ENCODE measurements around the gene DDX47. TPM values are rescaled to one million over a fixed set of nuclear protein-coding genes. Genes with fewer than 3 reads are reported as not detected.

Gene DDX47
- polyA plus RNA-seq, 1 experiment, result 47.9 TPM

DNA sequence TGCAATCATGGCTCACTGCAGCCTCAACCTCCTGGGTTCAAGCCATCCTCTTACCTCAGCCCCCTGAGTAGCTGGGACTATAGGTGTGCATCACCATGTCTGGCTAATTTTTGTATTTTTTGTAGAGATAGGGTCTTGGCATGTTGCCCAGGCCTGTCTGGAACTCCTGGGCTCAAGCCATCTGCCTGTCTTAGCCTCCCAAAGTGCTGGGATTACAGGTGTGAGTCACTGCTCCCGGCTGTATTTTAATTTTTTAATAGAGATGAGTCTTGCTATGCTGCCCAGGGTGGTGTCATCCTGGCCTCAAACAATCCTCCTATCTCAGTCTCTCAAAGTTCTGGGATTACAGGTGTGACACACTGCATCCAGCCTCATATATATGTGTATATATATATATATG, 46.5 kb downstream of the DDX47 start:
- Histone ChIP-seq H3K36me3 (ENCODE audit: control insufficient read depth, insufficient read depth, low read length) (peaks cover 3% of the 10 kb centered on the region), H3K4me3 (ENCODE audit: low read depth, low read length) (no peak overlapping the region), H3K27me3 (ENCODE audit: control insufficient read depth, insufficient read depth, low read length) (no peaks in the 10 kb centered on the region)
- DNase-seq (ENCODE audit: low read depth), result no peak
- TF ChIP-seq, protein P1, sequence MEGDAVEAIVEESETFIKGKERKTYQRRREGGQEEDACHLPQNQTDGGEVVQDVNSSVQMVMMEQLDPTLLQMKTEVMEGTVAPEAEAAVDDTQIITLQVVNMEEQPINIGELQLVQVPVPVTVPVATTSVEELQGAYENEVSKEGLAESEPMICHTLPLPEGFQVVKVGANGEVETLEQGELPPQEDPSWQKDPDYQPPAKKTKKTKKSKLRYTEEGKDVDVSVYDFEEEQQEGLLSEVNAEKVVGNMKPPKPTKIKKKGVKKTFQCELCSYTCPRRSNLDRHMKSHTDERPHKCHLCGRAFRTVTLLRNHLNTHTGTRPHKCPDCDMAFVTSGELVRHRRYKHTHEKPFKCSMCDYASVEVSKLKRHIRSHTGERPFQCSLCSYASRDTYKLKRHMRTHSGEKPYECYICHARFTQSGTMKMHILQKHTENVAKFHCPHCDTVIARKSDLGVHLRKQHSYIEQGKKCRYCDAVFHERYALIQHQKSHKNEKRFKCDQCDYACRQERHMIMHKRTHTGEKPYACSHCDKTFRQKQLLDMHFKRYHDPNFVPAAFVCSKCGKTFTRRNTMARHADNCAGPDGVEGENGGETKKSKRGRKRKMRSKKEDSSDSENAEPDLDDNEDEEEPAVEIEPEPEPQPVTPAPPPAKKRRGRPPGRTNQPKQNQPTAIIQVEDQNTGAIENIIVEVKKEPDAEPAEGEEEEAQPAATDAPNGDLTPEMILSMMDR (IDR thresholded peaks at IDR 0.05; ENCODE audit: insufficient read depth, low read depth, low read length), result no peak
- CTCF ChIA-PET, result no interaction called here
- POLR2A ChIA-PET, result no interaction called here

GRCh38 chr12:12864243-12864642, 51.1 kb downstream of the DDX47 start:
- Histone ChIP-seq H3K36me3 (ENCODE audit: control insufficient read depth, insufficient read depth, low read length) (peaks cover 3% of the 10 kb centered on the region), H3K4me3 (ENCODE audit: low read depth, low read length) (no peak overlapping the region), H3K27me3 (ENCODE audit: control insufficient read depth, insufficient read depth, low read length) (no peaks in the 10 kb centered on the region)
- no peak for DNase-seq (ENCODE audit: low read depth)
- ChIA-PET CTCF (no interaction called here), POLR2A (no interaction called here)
- TF ChIP-seq, protein P1 (IDR thresholded peaks at IDR 0.05; ENCODE audit: insufficient read depth, low read depth, low read length), result no peak

DNA sequence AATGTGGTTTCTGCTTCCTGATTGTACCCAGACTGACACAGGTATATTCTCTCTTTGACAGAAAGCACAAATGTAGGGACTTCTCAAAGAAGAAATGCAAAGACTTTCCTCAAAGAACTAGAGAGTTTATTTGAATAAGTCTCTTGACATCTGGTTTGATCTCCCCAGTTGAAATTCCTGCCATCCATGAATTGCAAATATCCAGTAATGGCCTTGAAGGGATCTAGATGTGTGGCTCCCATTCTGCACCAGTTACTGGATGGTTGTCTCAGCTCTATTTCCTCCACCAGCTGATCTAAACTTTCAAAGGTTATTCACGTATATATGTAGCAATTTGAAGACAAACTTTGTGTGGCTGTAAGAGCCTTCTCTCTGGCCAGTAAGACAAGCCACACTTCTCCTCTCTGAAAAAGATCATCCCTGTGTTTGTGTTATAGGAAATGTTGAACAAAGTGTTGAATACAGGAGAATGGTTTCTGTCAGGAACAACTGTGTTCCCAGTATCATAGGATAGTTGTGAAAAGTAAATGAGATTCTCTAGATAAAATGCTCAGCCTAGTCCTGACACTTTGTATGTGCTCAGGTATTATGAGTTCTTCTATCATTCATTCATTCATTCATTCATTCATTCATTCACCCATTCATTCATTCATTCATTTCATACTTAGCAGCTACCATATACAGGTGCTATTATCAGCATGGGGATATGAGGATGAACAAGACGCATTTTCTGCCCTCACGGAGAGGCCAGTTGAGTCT, 55.5 kb downstream of the DDX47 start:
- no peak for DNase-seq (ENCODE audit: low read depth)
- POLR2A ChIA-PET, result interaction anchor here (0.6 kb wide), 1 partner anchor 78 kb away, joined by 3 read pairs; no protein-coding TSS in a partner anchor
- H3K27me3 ChIP-seq (ENCODE audit: control insufficient read depth, insufficient read depth, low read length), result no peaks in the 10 kb centered on the region
- TF ChIP-seq, protein P1 (IDR thresholded peaks at IDR 0.05; ENCODE audit: insufficient read depth, low read depth, low read length), result no peak
- H3K4me3 ChIP-seq (ENCODE audit: low read depth, low read length), result no peak overlapping the region
- CTCF ChIA-PET, result interaction anchor here (0.8 to 1.2 kb wide), 2 partner anchors 79 to 80 kb away, joined by 4 read pairs; no protein-coding TSS in a partner anchor
- peaks cover 2% of the 10 kb centered on the region for H3K36me3 ChIP-seq (ENCODE audit: control insufficient read depth, insufficient read depth, low read length)

DNA sequence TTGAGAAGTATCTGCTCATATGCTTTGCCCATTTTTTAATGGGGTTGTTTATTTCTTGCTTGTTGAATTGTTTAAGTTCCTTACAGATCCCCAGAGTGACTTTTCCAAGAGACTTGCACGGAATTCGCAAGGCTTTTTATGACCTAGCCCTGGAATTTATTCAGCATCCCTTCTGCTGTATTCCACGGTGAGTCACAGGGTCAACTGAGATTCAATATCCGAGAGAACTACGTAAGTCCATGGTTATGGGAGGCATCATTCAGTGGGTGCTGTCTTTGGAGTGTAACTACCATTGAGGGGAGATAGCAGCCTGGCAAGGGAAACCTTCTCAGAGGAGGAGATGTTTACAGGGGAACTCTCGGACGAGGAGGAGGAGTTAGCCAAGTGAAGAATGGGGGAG, 57.3 kb downstream of the DDX47 start:
- ChIA-PET POLR2A (no interaction called here), CTCF (no interaction called here)
- TF ChIP-seq, protein P1 (IDR thresholded peaks at IDR 0.05; ENCODE audit: insufficient read depth, low read depth, low read length), result no peak
- H3K4me3 ChIP-seq (ENCODE audit: low read depth, low read length), result no peak overlapping the region
- H3K27me3 ChIP-seq (ENCODE audit: control insufficient read depth, insufficient read depth, low read length), result no peaks in the 10 kb centered on the region
- no peaks in the 10 kb centered on the region; the same call in 1 of the 2 replicates for H3K36me3 ChIP-seq (ENCODE audit: control insufficient read depth, insufficient read depth, low read length)
- DNase-seq (ENCODE audit: low read depth), result peak; percentile 100

GRCh38 chr12:12871587-12872138, 58.5 kb downstream of the DDX47 start:
- ChIA-PET POLR2A (interaction anchor here (1.5 kb wide), 1 partner anchor 20 kb away, joined by 8 read pairs; the partner anchor contains the start of gene GPRC5A), CTCF (interaction anchor here (0.9 to 1.8 kb wide), 4 partner anchors 20 to 135 kb away, joined by 3 to 6 read pairs (median 4); partner anchors contain the start of gene GPRC5A)
- H3K36me3 ChIP-seq (ENCODE audit: control insufficient read depth, insufficient read depth, low read length), result no peaks in the 10 kb centered on the region
- no peaks in the 10 kb centered on the region for H3K27me3 ChIP-seq (ENCODE audit: control insufficient read depth, insufficient read depth, low read length)
- TF ChIP-seq, protein P1 (IDR thresholded peaks at IDR 0.05; ENCODE audit: insufficient read depth, low read depth, low read length), result no peak
- H3K4me3 ChIP-seq (ENCODE audit: low read depth, low read length), result no peak overlapping the region
- no peak for DNase-seq (ENCODE audit: low read depth)
